ENCODE data around the gene TXNDC12.

TXNDC12 gene

GRCh38 chr1:51978099-51978498 is 76.9 kb downstream of the TXNDC12 start:
- no peaks in the 10 kb centered on the region for H3K27me3 ChIP-seq
- no peaks in the 10 kb centered on the region for H3K4me1 ChIP-seq
- H3K9me3 ChIP-seq: no peaks in the 10 kb centered on the region
- no peaks in the 10 kb centered on the region for H3K36me3 ChIP-seq
- no peak overlapping the region for H3K4me3 ChIP-seq (ENCODE audit: low read depth, low read length)
- TF ChIP-seq, protein P1, sequence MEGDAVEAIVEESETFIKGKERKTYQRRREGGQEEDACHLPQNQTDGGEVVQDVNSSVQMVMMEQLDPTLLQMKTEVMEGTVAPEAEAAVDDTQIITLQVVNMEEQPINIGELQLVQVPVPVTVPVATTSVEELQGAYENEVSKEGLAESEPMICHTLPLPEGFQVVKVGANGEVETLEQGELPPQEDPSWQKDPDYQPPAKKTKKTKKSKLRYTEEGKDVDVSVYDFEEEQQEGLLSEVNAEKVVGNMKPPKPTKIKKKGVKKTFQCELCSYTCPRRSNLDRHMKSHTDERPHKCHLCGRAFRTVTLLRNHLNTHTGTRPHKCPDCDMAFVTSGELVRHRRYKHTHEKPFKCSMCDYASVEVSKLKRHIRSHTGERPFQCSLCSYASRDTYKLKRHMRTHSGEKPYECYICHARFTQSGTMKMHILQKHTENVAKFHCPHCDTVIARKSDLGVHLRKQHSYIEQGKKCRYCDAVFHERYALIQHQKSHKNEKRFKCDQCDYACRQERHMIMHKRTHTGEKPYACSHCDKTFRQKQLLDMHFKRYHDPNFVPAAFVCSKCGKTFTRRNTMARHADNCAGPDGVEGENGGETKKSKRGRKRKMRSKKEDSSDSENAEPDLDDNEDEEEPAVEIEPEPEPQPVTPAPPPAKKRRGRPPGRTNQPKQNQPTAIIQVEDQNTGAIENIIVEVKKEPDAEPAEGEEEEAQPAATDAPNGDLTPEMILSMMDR (IDR thresholded peaks at IDR 0.05; ENCODE audit: low read depth, low read length): no peak
- no peak for DNase-seq

GRCh38 chr1:51976846-51977602 is 78.0 kb downstream of the TXNDC12 start:
- Histone ChIP-seq H3K27me3 (no peaks in the 10 kb centered on the region), H3K9me3 (no peaks in the 10 kb centered on the region), H3K4me1 (no peaks in the 10 kb centered on the region), H3K36me3 (no peaks in the 10 kb centered on the region), H3K4me3 (ENCODE audit: low read depth, low read length) (no peak overlapping the region)
- TF ChIP-seq, protein P1 (IDR thresholded peaks at IDR 0.05; ENCODE audit: low read depth, low read length): no peak
- DNase-seq: no peak

DNA sequence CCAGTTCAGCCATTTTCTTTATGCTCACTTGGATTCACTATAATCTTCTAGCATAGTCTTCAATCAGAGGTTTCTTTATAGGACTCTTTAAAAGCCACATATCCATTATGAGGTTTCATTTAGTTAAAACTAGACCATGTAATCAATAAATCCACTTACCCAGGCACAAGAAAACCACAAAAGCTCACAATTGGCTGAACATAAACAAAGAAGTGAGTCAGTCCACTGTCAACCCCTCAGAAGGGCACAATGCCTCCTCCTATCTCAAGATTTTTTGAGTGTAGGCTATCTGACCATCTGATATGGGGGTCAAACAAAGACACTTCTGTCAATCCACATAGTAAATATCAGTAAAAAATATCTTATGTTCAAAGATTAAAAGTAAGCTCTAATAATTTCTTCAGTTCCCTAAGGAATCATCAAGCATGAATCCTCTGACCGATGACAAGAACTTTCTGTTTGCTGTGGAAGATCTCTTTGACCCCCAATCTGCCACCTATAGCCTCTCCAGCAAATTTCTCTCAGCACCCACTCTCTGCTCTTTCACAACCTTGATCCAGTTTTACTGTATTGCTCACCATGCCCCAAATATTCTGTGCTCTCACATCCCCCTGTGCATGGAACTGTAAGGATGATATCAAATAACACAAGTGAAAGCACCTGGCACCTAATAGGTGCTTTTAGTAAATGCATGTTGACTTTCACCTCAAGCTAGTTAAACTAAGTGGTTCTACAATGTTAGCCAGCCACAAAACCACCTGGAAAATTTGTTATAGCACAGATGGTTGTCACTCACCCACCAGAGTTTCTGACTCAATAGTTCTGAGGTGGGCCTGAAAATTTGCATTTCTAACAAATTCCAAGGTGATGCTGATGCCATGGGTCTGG is 81.2 kb downstream of the TXNDC12 start:
- H3K36me3 ChIP-seq: no peaks in the 10 kb centered on the region
- no peak for DNase-seq
- H3K9me3 ChIP-seq: no peaks in the 10 kb centered on the region
- no peaks in the 10 kb centered on the region for H3K4me1 ChIP-seq
- no peaks in the 10 kb centered on the region for H3K27me3 ChIP-seq
- H3K4me3 ChIP-seq (ENCODE audit: low read depth, low read length): no peak overlapping the region
- TF ChIP-seq, protein P1 (IDR thresholded peaks at IDR 0.05; ENCODE audit: low read depth, low read length): no peak

Data from BE2C (cell line).